ENCODE data around the gene ROMO1. TPM values are rescaled to one million over a fixed set of nuclear protein-coding genes. Genes with fewer than 3 reads are reported as not detected.
A peak's percentile ranks its signal among the peaks of the same experiment; 100 is the strongest.

ROMO1 gene
- total RNA-seq, 1 donor from 2014 or later = 719 TPM

- Histone ChIP-seq H3K4me3 (ENCODE audit: low read depth, low read length) (peak overlapping the region; percentile 27), H3K27me3 (ENCODE audit: control insufficient read depth, insufficient read depth, low read length) (no peaks in the 10 kb centered on the region), H3K36me3 (ENCODE audit: control insufficient read depth, insufficient read depth, low read length) (no peaks in the 10 kb centered on the region)
- no peak for DNase-seq (ENCODE audit: low read depth)
- no peak for TF ChIP-seq CTCF (IDR thresholded peaks at IDR 0.05; ENCODE audit: insufficient read depth, low read length, poor library complexity, severe bottlenecking)
These were observed 36.7 kb upstream of the ROMO1 start for GRCh38 chr20:35662551-35662950.

GRCh38 chr20:35663516-35664465 lies 35.4 kb upstream of the ROMO1 start:
- no peak for DNase-seq (ENCODE audit: low read depth)
- H3K36me3 ChIP-seq (ENCODE audit: control insufficient read depth, insufficient read depth, low read length) = no peaks in the 10 kb centered on the region
- H3K4me3 ChIP-seq (ENCODE audit: low read depth, low read length) = peak overlapping the region; percentile 89
- no peaks in the 10 kb centered on the region for H3K27me3 ChIP-seq (ENCODE audit: control insufficient read depth, insufficient read depth, low read length)
- no peak for TF ChIP-seq CTCF (IDR thresholded peaks at IDR 0.05; ENCODE audit: insufficient read depth, low read length, poor library complexity, severe bottlenecking)

GRCh38 chr20:35664466-35665206 lies 34.6 kb upstream of the ROMO1 start, which contains the start of the genes CPNE1 and RBM12:
CPNE1 (minus strand) TSS chr20:35664900; CDS start chr20:35632923, 31,977 bp downstream.
RBM12 (minus strand) TSS chr20:35664900; CDS start chr20:35655322, 9,578 bp downstream.
- no peaks in the 10 kb centered on the region for H3K36me3 ChIP-seq (ENCODE audit: control insufficient read depth, insufficient read depth, low read length)
- H3K27me3 ChIP-seq (ENCODE audit: control insufficient read depth, insufficient read depth, low read length) = no peaks in the 10 kb centered on the region
- peak within 1 kb of the TSS; percentile 89 for H3K4me3 ChIP-seq (ENCODE audit: low read depth, low read length)
- TF ChIP-seq CTCF (IDR thresholded peaks at IDR 0.05; ENCODE audit: insufficient read depth, low read length, poor library complexity, severe bottlenecking) = no peak
- peak; percentile 59 for DNase-seq (ENCODE audit: low read depth)

- Histone ChIP-seq H3K27me3 (ENCODE audit: control insufficient read depth, insufficient read depth, low read length) (no peaks in the 10 kb centered on the region), H3K36me3 (ENCODE audit: control insufficient read depth, insufficient read depth, low read length) (no peaks in the 10 kb centered on the region), H3K4me3 (ENCODE audit: low read depth, low read length) (no peak overlapping the region)
- TF ChIP-seq CTCF (IDR thresholded peaks at IDR 0.05; ENCODE audit: insufficient read depth, low read length, poor library complexity, severe bottlenecking) = no peak
- no peak for DNase-seq (ENCODE audit: low read depth)
These were observed 33.3 kb upstream of the ROMO1 start for GRCh38 chr20:35665949-35666288.

GRCh38 chr20:35669221-35669620 lies 30.0 kb upstream of the ROMO1 start:
- no peak for TF ChIP-seq CTCF (IDR thresholded peaks at IDR 0.05; ENCODE audit: insufficient read depth, low read length, poor library complexity, severe bottlenecking)
- Histone ChIP-seq H3K36me3 (ENCODE audit: control insufficient read depth, insufficient read depth, low read length) (peaks cover under 1% of the 10 kb centered on the region), H3K27me3 (ENCODE audit: control insufficient read depth, insufficient read depth, low read length) (no peaks in the 10 kb centered on the region), H3K4me3 (ENCODE audit: low read depth, low read length) (no peak overlapping the region)
- DNase-seq (ENCODE audit: low read depth) = no peak

All from kidney epithelial cell (primary cell).